Gastroesophageal sphincter (tissue), 4 donors: ENCODE results near the gene HLA-DOB. TPM values are rescaled to one million over a fixed set of nuclear protein-coding genes. Genes with fewer than 3 reads are reported as not detected.

Source experiments
- ATAC-seq: fragments of 150-250 bp; one replicate; pipeline ENCODE4 v1.9.1; 2016; ENCODE audit warnings: mild to moderate bottlenecking, moderate library complexity
- H3K27ac ChIP-seq, 4 donors: fragments of 200-600 bp; sonication (generic) in 3 of 4; 1 replicate in 3 of 4; 2 replicates in 1 of 4; pipeline ENCODE4 v1.5.1; 2016 to 2019
- H3K27me3 ChIP-seq: fragments of 200-600 bp; sonication (generic); one replicate; pipeline ENCODE4 v1.5.1; 2019
- H3K36me3 ChIP-seq, 2 donors: fragments of 200-600 bp; sonication (generic); one replicate each; pipeline ENCODE4 v1.5.1; 2019; ENCODE audit warnings: control low read depth in 1 of 2
- H3K4me1 ChIP-seq, 3 donors: fragments of 200-600 bp; sonication (generic); 1 replicate in 2 of 3; 2 replicates in 1 of 3; pipeline ENCODE4 v1.5.1; 2016 to 2019; ENCODE audit warnings: control low read depth in 2 of 3
- H3K4me3 ChIP-seq, 2 donors: fragments of 200-600 bp; sonication (generic); one replicate each; pipeline ENCODE4 v1.5.1; 2019; ENCODE audit warnings: mild to moderate bottlenecking in 1 of 2, moderate library complexity in 1 of 2
- H3K9me3 ChIP-seq, 3 donors: fragments of 200-600 bp; sonication (generic); one replicate each; pipeline ENCODE4 v1.5.1; 2017 to 2019; ENCODE audit warnings: control low read depth in 2 of 3
- EP300 ChIP-seq: sonication (generic); formaldehyde crosslinking; IDR thresholded peaks from one replicate; pipeline ENCODE4 v1.6.1; 2017; ENCODE audit warnings: antibody characterized with exemption, mild to moderate bottlenecking
- POLR2A ChIP-seq, 2 donors: fragments of 450-650 bp; IDR thresholded peaks; one replicate each; pipeline ENCODE4 v1.6.1; 2017; ENCODE audit warnings: antibody characterized with exemption in 2 of 2, mild to moderate bottlenecking in 2 of 2, moderate library complexity in 1 of 2
- POLR2AphosphoS5 ChIP-seq: sonication (generic); formaldehyde crosslinking; IDR thresholded peaks from one replicate; pipeline ENCODE4 v1.6.1; 2017; ENCODE audit warnings: antibody characterized with exemption
- WGBS, 2 donors: methylation state at CpG; one replicate each; pipeline ENCODE4 v1.1.5; 2018; ENCODE audit warnings: low coverage in 1 of 2; 5-methylcytosine and 5-hydroxymethylcytosine counted together
- total RNA-seq, 4 donors: library from RNA; depleted of rRNA; stranded (reverse); fragments of >200 nt; gene quantifications; one replicate each; pipeline ENCODE4 v1.1.0, GENCODE V29; 2016
- TF ChIP-seq, protein P1 (sequence below), 4 experiments: fragments of 200-600 bp in 2 of 4; fragments of 450-650 bp in 2 of 4; sonication (generic) in 1 of 4; IDR thresholded peaks; one replicate each; pipeline ENCODE4 v1.5.1; 2017 to 2019; ENCODE audit warnings: antibody characterized with exemption in 4 of 4, mild to moderate bottlenecking in 2 of 4, moderate library complexity in 2 of 4

HLA-DOB gene
- total RNA-seq, 4 donors from 2014 or later, result 0.37 to 0.40 TPM; not detected in 2

DNA sequence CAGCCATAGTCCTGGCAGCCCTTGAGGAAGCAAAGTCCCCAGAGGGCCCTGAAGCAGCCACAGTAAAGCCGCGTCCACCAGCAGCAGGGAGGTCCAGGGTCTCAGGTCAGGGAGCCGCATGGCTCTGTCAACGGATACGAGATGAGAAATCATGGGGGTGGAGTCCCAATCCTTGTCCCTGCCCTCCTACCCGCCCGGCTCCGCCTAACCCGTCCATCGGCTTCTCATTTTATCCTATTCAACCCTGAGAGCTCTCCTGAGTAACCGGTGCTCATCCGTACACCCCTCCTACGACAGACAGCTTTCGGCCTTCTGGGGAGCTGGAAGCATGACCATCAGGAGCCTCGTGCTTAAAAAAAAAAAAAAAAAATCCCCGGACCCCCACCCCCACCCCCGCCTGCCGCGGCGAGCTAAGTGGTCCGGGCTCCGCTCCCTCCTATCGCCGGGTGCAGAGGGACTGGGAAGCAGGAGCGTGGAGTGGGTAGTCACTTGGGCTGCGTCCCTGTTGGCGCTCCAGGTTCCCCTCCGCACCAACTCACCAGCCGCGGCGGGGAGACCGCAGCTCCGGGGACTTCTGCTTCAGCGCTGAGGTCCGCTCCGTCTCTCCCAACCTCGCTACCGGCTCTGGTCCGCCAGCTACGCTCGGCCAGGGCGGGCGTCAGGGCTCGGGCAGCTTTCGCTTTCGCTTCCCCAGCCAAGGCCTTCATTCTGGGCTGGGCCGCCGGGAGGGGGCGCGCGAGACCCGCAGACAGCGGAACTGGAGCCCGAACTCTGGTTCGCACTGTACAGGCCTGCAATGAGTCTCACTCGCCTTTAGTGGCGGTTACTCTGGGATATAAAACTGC, 21.5 kb upstream of the HLA-DOB start, which contains the start of gene TAP2:
Gene TAP2 (minus strand): TSS at position 626 of the 845 bp plus-strand sequence. CDS start 506 bp downstream, at position 120.
- TF ChIP-seq POLR2AphosphoS5 (peak; percentile 77), POLR2A (IDR thresholded peaks at IDR 0.05) (peak; percentile 15 to 45), EP300 (no peak)
- TF ChIP-seq, protein P1, sequence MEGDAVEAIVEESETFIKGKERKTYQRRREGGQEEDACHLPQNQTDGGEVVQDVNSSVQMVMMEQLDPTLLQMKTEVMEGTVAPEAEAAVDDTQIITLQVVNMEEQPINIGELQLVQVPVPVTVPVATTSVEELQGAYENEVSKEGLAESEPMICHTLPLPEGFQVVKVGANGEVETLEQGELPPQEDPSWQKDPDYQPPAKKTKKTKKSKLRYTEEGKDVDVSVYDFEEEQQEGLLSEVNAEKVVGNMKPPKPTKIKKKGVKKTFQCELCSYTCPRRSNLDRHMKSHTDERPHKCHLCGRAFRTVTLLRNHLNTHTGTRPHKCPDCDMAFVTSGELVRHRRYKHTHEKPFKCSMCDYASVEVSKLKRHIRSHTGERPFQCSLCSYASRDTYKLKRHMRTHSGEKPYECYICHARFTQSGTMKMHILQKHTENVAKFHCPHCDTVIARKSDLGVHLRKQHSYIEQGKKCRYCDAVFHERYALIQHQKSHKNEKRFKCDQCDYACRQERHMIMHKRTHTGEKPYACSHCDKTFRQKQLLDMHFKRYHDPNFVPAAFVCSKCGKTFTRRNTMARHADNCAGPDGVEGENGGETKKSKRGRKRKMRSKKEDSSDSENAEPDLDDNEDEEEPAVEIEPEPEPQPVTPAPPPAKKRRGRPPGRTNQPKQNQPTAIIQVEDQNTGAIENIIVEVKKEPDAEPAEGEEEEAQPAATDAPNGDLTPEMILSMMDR (IDR thresholded peaks at IDR 0.05), result peak; percentile 91 to 98 (median 97)
- H3K27ac ChIP-seq, result peak within 1 kb of the TSS; percentile 79 to 97 (median 88)
- no peaks in the 10 kb centered on the region for H3K9me3 ChIP-seq
- H3K4me3 ChIP-seq, result peak within 1 kb of the TSS; percentile 64 to 67
- 0% methylated on average over 3 to 11 of the region's 57 CpGs for WGBS, 2 donors
- H3K27me3 ChIP-seq, result no peaks in the 10 kb centered on the region
- peaks cover 0 to 49% of the 10 kb centered on the region in 2 donors for H3K36me3 ChIP-seq
- peaks cover 0 to 35% (median 8%) of the 10 kb centered on the region in 3 donors for H3K4me1 ChIP-seq
- peak; percentile 96 for ATAC-seq

DNA sequence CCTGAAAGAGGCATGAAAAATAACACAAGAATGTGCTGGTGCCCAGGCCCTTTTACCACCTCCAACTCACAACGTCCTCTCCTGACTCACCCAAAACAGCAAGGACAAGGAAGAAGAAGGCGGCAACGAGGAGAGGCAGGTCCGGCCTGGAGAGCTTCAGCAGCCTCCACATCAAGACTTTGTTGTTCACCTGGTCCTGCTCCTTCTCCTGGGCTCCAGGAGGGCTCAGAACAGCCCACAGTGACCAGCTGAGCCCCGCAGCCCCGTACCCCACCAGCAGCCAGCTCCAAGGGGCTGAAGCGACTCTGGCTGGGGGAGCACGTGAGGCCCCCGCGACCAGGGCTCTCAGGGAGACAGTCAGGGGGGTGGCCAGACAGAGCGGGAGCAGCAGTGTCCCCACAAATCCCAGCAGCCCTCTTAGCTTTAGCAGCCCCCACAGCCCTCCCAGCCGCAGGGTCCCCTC, 20.9 kb upstream of the HLA-DOB start:
- H3K27me3 ChIP-seq, result no peaks in the 10 kb centered on the region
- peaks cover 0 to 28% (median 8%) of the 10 kb centered on the region in 3 donors for H3K4me1 ChIP-seq
- no peak for ATAC-seq
- peak overlapping the region; percentile 64 to 67 for H3K4me3 ChIP-seq
- H3K27ac ChIP-seq, result peak overlapping the region; percentile 79 to 97 (median 88)
- H3K9me3 ChIP-seq, result no peaks in the 10 kb centered on the region
- 28 to 100% methylated on average over 2 to 7 of the region's 12 CpGs for WGBS, 2 donors
- H3K36me3 ChIP-seq, result peaks cover 0 to 49% of the 10 kb centered on the region in 2 donors
- TF ChIP-seq POLR2AphosphoS5, result no peak
- TF ChIP-seq, protein P1 (IDR thresholded peaks at IDR 0.05), result no peak
- TF ChIP-seq POLR2A (IDR thresholded peaks at IDR 0.05), result no peak
- no peak for TF ChIP-seq EP300

DNA sequence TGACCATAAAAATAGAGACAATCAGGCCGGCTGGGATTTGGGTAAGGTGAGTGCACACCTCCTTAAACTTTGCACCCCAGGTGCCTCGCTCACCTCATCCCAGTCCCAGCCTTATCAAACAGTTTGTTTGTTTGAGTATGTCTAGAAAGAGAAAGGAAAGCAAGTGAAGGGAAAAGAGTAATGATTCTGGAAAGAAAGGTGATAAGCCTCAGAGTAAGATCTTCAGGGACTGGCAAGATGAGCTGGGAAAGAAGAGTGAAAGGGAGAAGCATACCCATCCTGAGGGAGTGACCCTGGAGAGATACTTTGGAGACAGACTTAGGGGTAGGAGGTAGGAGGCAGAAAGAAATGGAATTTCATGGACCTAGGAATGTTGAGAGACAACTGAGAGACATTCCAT, 20.1 kb upstream of the HLA-DOB start:
- H3K4me3 ChIP-seq, result no peak overlapping the region
- WGBS, 2 donors, result 82% methylated on average over 2 of the region's 2 CpGs; no CpG with 5 or more reads in 1 of the 2 donors
- peak overlapping the region in 1 of 4 donors; percentile 97 for H3K27ac ChIP-seq
- no peaks in the 10 kb centered on the region for H3K9me3 ChIP-seq
- no peak for ATAC-seq
- peaks cover 0 to 49% of the 10 kb centered on the region in 2 donors for H3K36me3 ChIP-seq
- peaks cover 0 to 20% (median 8%) of the 10 kb centered on the region in 3 donors for H3K4me1 ChIP-seq
- TF ChIP-seq, protein P1 (IDR thresholded peaks at IDR 0.05), result no peak
- TF ChIP-seq EP300 (no peak), POLR2A (IDR thresholded peaks at IDR 0.05) (no peak)
- no peaks in the 10 kb centered on the region for H3K27me3 ChIP-seq

DNA sequence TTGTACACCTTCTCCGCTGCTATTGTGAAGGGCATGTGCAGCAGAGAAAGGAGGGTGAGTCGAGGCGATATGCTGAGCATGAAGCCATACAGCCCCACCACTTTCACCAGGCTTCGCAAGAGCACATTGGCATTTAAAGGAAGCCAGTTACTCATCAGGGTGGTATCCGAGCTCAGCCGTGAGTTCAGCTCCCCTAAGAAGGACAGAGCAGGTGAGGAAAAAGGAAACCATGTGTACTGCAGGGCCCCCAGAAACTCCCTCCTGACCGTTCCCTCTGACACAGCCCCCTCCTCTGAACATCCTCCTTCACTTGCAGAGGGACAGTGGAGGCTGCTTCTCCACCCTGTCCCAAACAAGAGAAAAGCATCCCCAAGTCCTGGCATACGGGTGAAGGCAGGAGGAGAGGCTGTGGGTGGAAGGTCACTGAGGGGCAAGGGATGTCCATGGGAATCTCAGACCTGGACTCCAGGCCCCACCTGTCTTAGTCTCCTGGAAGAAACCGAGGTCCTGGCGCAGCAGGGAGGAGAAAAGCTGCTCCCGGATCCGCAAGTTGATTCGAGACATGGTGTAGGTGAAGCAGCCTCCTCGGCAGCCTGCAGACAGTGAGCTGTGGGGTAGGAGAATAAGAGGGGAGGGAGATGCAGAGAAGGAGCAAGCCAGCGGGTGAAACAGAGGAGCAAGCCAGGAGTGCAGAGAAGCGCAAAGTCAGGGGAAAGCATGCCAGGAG, 18.5 kb upstream of the HLA-DOB start:
- H3K4me1 ChIP-seq, result peaks cover 0 to 18% (median 8%) of the 10 kb centered on the region in 3 donors
- no peak for ATAC-seq
- no peaks in the 10 kb centered on the region for H3K27me3 ChIP-seq
- H3K9me3 ChIP-seq, result no peaks in the 10 kb centered on the region
- H3K36me3 ChIP-seq, result peaks cover 0 to 49% of the 10 kb centered on the region in 2 donors
- WGBS, 2 donors, result 91 to 100% methylated on average over 2 to 9 of the region's 16 CpGs
- no peak overlapping the region for H3K27ac ChIP-seq
- no peak for TF ChIP-seq EP300
- TF ChIP-seq, protein P1 (IDR thresholded peaks at IDR 0.05), result no peak
- TF ChIP-seq POLR2AphosphoS5, result no peak
- no peak for TF ChIP-seq POLR2A (IDR thresholded peaks at IDR 0.05)
- no peak overlapping the region for H3K4me3 ChIP-seq
